OCI-LY3 (cell line): Measurements from ENCODE around the gene GRM4.

Experiments
- H2AFZ ChIP-seq: fragments of 200-600, 300-600 bp; shearing (Covaris generic); 2 replicates; pipeline ENCODE4 v1.6.0; 2014; ENCODE audit warnings: antibody characterized with exemption, low read depth, low read length
- H3K27ac ChIP-seq: fragments of 200-600, 300-600 bp; sonication (generic); 2 replicates; pipeline ENCODE4 v1.5.1; 2014; ENCODE audit warnings: mild to moderate bottlenecking, low read length, moderate library complexity, mixed read lengths
- H3K27me3 ChIP-seq: fragments of 200-600, 300-600 bp; sonication (generic); 2 replicates; pipeline ENCODE4 v1.6.1; 2014; ENCODE audit warnings: low read depth, low read length, mixed read lengths
- H3K36me3 ChIP-seq: fragments of 200-600, 300-600 bp; sonication (generic); replicated peaks from 2 replicates; pipeline ENCODE3; 2014; ENCODE audit warnings: low read depth, low read length, mixed read lengths
- H3K4me1 ChIP-seq: fragments of 300-600, 200-600 bp; sonication (generic); 2 replicates; pipeline ENCODE4 v1.6.1; 2014; ENCODE audit warnings: low read length, mixed read lengths
- H3K4me2 ChIP-seq: fragments of 200-600, 300-600 bp; sonication (generic); 2 replicates; pipeline ENCODE4 v1.6.1; 2014; ENCODE audit warnings: low read length, mixed read lengths
- H3K4me3 ChIP-seq: fragments of 300-600, 200-600 bp; sonication (generic); 2 replicates; pipeline ENCODE4 v1.5.1; 2014; ENCODE audit warnings: antibody characterized with exemption, mild to moderate bottlenecking, low read length, moderate library complexity
- H3K79me2 ChIP-seq: fragments of 300-600, 200-600 bp; shearing (Covaris generic); 2 replicates; pipeline ENCODE4 v1.6.1; 2014; ENCODE audit warnings: mild to moderate bottlenecking, low read length, mixed read lengths
- H3K9ac ChIP-seq: fragments of 300-600, 200-600 bp; shearing (Covaris generic); 2 replicates; pipeline ENCODE4 v1.6.0; 2014; ENCODE audit warnings: mild to moderate bottlenecking, low read length, moderate library complexity
- H3K9me3 ChIP-seq: fragments of 200-600, 300-600 bp; shearing (Covaris generic); 2 replicates; pipeline ENCODE4 v1.6.1; 2014; ENCODE audit warnings: low read length, mixed read lengths; ENCODE audit not compliant: insufficient read depth
- H4K20me1 ChIP-seq: fragments of 200-600, 300-600 bp; sonication (generic); 2 replicates; pipeline ENCODE4 v1.6.1; 2016; ENCODE audit warnings: low read length, mixed read lengths; ENCODE audit not compliant: insufficient read depth
- EZH2phosphoT487 ChIP-seq: fragments of 200-600 bp; shearing (Covaris generic); IDR thresholded peaks from 2 replicates; pipeline ENCODE4 v1.6.1; 2018; ENCODE audit warnings: antibody characterized with exemption, mixed run types, low read depth
- TF ChIP-seq, protein P1 (sequence below): fragments of 200-600, 300-600 bp; sonication (generic); IDR thresholded peaks from 2 replicates; pipeline ENCODE4 v1.5.1; 2014; ENCODE audit warnings: antibody characterized with exemption, low read length, low read depth

GRM4 gene

DNA sequence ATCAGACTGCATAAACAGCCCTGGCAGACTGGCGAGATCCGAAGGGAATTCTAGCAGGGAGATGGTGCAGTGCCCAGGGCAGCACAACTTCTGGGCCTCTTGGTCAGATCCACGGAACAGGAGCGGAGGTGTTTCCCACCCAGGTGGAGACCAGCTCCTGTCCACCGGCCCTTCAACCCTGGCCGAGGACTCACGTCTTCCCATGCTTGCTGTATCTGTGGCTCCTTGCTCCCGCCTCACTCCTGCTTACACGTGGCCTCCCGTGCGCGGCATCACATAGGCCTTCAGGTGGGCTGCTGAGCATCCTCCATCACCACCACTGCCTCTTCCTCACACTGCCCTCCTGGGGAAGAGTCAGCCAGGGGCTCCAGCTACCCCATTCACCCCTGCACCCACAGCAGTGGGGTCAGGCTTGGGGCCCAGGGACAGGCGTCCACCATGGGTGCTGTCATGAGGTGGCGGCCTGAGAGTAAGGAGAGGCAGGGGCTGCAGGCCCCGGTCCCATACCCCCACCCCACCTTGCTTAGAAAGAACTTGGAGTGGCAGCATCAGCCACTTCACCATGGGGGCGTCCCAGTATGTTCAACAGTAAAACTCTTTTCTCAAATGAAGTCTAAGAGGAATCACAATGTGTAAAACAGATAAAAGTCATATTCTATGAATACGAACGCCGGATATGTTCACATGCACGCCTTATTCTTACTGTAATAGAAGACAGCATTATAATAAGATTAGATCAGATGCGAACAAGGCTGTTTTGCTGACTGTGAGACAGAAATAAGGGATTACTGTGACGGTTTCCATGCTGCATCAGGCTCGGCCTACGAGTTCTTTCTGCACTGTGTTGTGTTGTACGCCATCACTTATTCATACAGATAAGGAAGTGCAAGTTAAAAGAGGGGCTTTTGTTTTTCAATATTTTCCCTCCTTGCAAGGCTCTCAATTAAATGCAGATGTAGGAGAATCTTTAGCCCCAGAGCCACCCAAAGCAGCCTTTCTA, 165.4 kb downstream of the GRM4 start:
- Histone ChIP-seq H3K4me2 (no peak overlapping the region), H4K20me1 (no peaks in the 10 kb centered on the region), H3K4me1 (no peaks in the 10 kb centered on the region), H3K4me3 (no peak overlapping the region), H3K9ac (no peak overlapping the region), H2AFZ (no peak overlapping the region), H3K27ac (no peak overlapping the region), H3K79me2 (no peaks in the 10 kb centered on the region), H3K36me3 (no peaks in the 10 kb centered on the region), H3K27me3 (no peaks in the 10 kb centered on the region), H3K9me3 (no peaks in the 10 kb centered on the region)
- TF ChIP-seq, protein P1, sequence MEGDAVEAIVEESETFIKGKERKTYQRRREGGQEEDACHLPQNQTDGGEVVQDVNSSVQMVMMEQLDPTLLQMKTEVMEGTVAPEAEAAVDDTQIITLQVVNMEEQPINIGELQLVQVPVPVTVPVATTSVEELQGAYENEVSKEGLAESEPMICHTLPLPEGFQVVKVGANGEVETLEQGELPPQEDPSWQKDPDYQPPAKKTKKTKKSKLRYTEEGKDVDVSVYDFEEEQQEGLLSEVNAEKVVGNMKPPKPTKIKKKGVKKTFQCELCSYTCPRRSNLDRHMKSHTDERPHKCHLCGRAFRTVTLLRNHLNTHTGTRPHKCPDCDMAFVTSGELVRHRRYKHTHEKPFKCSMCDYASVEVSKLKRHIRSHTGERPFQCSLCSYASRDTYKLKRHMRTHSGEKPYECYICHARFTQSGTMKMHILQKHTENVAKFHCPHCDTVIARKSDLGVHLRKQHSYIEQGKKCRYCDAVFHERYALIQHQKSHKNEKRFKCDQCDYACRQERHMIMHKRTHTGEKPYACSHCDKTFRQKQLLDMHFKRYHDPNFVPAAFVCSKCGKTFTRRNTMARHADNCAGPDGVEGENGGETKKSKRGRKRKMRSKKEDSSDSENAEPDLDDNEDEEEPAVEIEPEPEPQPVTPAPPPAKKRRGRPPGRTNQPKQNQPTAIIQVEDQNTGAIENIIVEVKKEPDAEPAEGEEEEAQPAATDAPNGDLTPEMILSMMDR: no peak
- no peak for TF ChIP-seq EZH2phosphoT487

DNA sequence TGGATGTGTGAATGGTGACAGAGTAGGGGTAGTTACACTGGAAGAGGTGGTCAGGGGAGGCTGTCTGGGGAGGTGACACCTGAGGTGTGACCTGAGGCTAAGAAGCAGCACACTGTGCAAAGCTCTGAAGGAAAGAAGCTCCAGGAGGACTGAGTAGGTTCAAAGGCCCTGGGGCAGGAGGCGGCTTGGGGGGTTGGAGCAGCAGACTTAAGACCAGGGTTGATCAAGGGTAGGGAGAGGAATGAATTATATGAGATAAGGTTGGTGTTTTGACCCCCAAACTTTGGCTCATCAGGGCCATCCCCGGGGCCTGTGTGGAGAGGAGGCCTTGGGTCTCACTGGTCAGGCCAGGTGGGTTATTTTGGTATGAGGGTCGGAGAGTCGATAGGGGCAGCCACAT, 166.1 kb downstream of the GRM4 start:
- TF ChIP-seq EZH2phosphoT487: no peak
- TF ChIP-seq, protein P1: no peak
- Histone ChIP-seq H4K20me1 (no peaks in the 10 kb centered on the region), H3K79me2 (no peaks in the 10 kb centered on the region), H3K9me3 (no peaks in the 10 kb centered on the region), H3K9ac (no peak overlapping the region), H3K4me2 (no peak overlapping the region), H2AFZ (no peak overlapping the region), H3K27ac (no peak overlapping the region), H3K36me3 (no peaks in the 10 kb centered on the region), H3K27me3 (no peaks in the 10 kb centered on the region), H3K4me3 (no peak overlapping the region), H3K4me1 (no peaks in the 10 kb centered on the region)

DNA sequence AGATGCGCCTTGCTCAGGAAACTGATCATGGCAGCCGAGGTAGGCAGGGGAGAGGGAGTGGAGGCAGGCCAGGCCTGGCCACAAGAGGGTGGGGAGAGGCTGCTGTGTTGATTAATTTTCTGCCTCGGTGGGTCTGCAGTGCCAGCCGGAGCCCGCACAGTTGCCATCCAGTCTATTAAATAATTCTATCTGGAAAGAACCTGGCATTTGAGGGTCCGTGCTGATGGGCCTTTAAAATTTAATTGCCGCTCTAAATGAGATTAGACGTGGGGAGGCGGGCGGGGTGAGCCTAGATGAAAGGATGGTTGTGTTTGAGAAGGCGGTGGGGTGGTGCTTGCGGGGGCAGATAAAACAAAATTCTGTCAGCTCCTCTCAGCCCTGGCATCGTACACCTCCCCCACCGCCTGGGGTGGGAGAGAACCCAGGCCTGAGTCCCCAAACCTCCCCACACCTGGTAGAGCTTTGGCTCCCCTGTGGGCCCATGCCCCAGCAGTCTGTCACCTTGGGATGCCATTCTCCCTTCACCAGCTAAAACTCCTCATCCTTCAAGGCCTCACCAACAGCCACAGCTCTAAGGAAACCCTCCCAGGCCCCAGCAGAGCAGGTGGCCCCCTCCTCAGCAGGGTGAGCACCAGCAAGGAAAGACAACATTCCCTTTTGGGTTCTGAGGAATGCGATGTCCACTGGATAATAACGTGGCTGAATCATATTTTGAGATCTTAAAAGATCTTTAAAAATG, 167.3 kb downstream of the GRM4 start:
- TF ChIP-seq, protein P1: no peak
- TF ChIP-seq EZH2phosphoT487: no peak
- Histone ChIP-seq H2AFZ (no peak overlapping the region), H3K9ac (no peak overlapping the region), H3K36me3 (no peaks in the 10 kb centered on the region), H3K9me3 (no peaks in the 10 kb centered on the region), H3K27me3 (0 out of 2 replicates have a peak, but pooled peaks cover 4% of the 10 kb centered on the region), H4K20me1 (no peaks in the 10 kb centered on the region), H3K4me1 (no peaks in the 10 kb centered on the region), H3K27ac (no peak overlapping the region), H3K79me2 (no peaks in the 10 kb centered on the region), H3K4me3 (no peak overlapping the region), H3K4me2 (no peak overlapping the region)
